T-cell (primary cell): ENCODE measurements around the gene CYP1B1. TPM values are rescaled to one million over a fixed set of nuclear protein-coding genes. Genes with fewer than 3 reads are reported as not detected.

ENCODE experiments used
- ATAC-seq, 4 experiments: fragments of 200-7000 bp in 3 of 4; fragments of 150-1000 bp in 1 of 4; cut with Tn5 transposase; replicated peaks in 1 of 4; 1 replicate in 3 of 4; 2 replicates in 1 of 4; pipeline ENCODE4 v1.10.0; 2021; ENCODE audit warnings: moderate library complexity in 3 of 4, mild to moderate bottlenecking in 2 of 4, moderate number of reproducible peaks in 1 of 4
- CTCF ChIA-PET, 2 donors: fragments of 300-600 bp; sonication (Branson Sonifier 250); formaldehyde crosslinking; loops; one replicate each; lab custom pipeline; 2022; ENCODE audit warnings: antibody characterized with exemption in 2 of 2; lab: Charles Lee
- POLR2A ChIA-PET, 2 donors: fragments of 300-600 bp; sonication (Branson Sonifier 250); formaldehyde crosslinking; loops; one replicate each; lab custom pipeline; 2022; ENCODE audit warnings: antibody characterized with exemption in 2 of 2; lab: Charles Lee
- DNase-seq, 35 experiments: peaks; one replicate each; pipeline versions ENCODE4 v3.0.0 to v3.0.0-alpha.2; 2013 to 2023
- H3K27ac ChIP-seq: one replicate; pipeline ENCODE4 v1.5.1; 2013; ENCODE audit warnings: low read length
- H3K27me3 ChIP-seq, 2 experiments: replicated peaks in 1 of 2; 1 replicate in 1 of 2; 2 replicates in 1 of 2; pipeline versions ENCODE4 v1.6.1 to v1.7.0; 2013; ENCODE audit warnings: low read length in 1 of 2, mixed read lengths in 1 of 2; ENCODE audit not compliant: control insufficient read depth in 2 of 2, insufficient read depth in 2 of 2; ENCODE audit errors: extremely low read depth in 1 of 2
- H3K36me3 ChIP-seq, 2 donors: 1 replicate in 1 of 2; 2 replicates in 1 of 2; pipeline versions ENCODE4 v1.6.1 to v1.7.0; 2013; ENCODE audit warnings: low read length in 1 of 2; ENCODE audit not compliant: control insufficient read depth in 2 of 2, insufficient read depth in 1 of 2; ENCODE audit errors: extremely low read depth in 1 of 2
- H3K4me1 ChIP-seq, 2 experiments: 1 replicate in 1 of 2; 2 replicates in 1 of 2; pipeline versions ENCODE4 v1.6.1 to v1.7.0; 2013; ENCODE audit warnings: low read length in 2 of 2, mixed read lengths in 1 of 2; ENCODE audit not compliant: insufficient read depth in 2 of 2, control insufficient read depth in 1 of 2; ENCODE audit errors: extremely low read depth in 1 of 2
- H3K4me3 ChIP-seq, 2 donors: 1 replicate in 1 of 2; 2 replicates in 1 of 2; pipeline versions ENCODE4 v1.5.1 to v1.7.0; 2013; ENCODE audit warnings: mild to moderate bottlenecking in 2 of 2, low read length in 1 of 2, moderate library complexity in 1 of 2; ENCODE audit not compliant: control insufficient read depth in 1 of 2; ENCODE audit errors: extremely low read depth in 1 of 2
- H3K9me3 ChIP-seq: 2 replicates; pipeline ENCODE4 v1.7.0; 2013
- H3K27ac Mint-ChIP-seq, 2 donors: one replicate each; pipeline ENCODE4 v1.8.0; 2020 to 2021; ENCODE audit warnings: mild to moderate bottlenecking in 2 of 2, mixed read lengths in 2 of 2
- H3K27me3 Mint-ChIP-seq, 2 donors: one replicate each; pipeline ENCODE4 v1.8.0; 2021 to 2022; ENCODE audit warnings: mixed read lengths in 2 of 2
- H3K36me3 Mint-ChIP-seq: one replicate; pipeline ENCODE4 v1.8.0; 2021; ENCODE audit warnings: mixed read lengths
- H3K4me1 Mint-ChIP-seq, 3 donors: one replicate each; pipeline ENCODE4 v1.8.0; 2020 to 2022; ENCODE audit warnings: mixed read lengths in 3 of 3, mild to moderate bottlenecking in 1 of 3
- H3K4me3 Mint-ChIP-seq, 3 donors: one replicate each; pipeline ENCODE4 v1.8.0; 2020 to 2022; ENCODE audit warnings: mild to moderate bottlenecking in 3 of 3, mixed read lengths in 3 of 3, moderate library complexity in 3 of 3
- H3K9me3 Mint-ChIP-seq, 3 donors: one replicate each; pipeline ENCODE4 v1.8.0; 2020 to 2022; ENCODE audit warnings: mixed read lengths in 3 of 3
- WGBS: methylation state at CpG from one replicate; pipeline ENCODE4 v1.1.5; 2013; ENCODE audit warnings: missing lambda C conversion rate; ENCODE audit not compliant: insufficient coverage; 5-methylcytosine and 5-hydroxymethylcytosine counted together
- total RNA-seq, 35 experiments: library from RNA in 6 of 35; stranded (reverse) in 6 of 35; fragments of 120-200 nt in 1 of 35; gene quantifications; one replicate each; pipeline versions ENCODE4 v1.2.1 to v1.2.4 and lab custom pipeline; 2013 to 2026

Gene CYP1B1
- total RNA-seq, 5 donors from 2014 or later (not counting 1 experiment from before 2014, with no cell fraction given) = 0.66 to 0.85 (median 0.76) TPM; not detected in 2

DNA sequence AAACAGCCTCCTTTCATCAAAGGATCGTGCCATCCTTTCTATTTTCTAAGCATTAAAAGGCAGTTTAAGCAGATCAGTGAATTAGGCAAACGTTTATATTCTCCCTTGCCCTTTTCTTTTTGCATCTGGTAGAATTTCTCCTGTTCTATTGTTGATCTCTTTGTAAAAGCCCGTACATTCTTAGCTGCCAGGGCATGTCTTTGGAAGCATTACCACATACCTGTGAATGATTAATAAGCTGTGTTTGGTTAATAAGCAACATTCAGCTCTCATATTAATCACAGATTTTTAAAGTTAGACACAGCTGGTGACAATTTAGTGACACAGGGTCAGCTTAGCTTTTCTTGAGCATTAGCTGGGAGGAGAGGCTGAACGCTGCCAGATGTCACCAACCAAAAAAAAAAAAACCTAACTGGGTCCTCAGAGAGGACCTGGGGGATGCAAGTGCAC is 33.8 kb upstream of the CYP1B1 start:
- H3K36me3 ChIP-seq = no peaks in the 10 kb centered on the region
- CTCF ChIA-PET = interaction anchor here in 1 of 2 donors (1.0 kb wide), 1 partner anchor 53 kb away, joined by 3 read pairs; no protein-coding TSS in a partner anchor

DNA sequence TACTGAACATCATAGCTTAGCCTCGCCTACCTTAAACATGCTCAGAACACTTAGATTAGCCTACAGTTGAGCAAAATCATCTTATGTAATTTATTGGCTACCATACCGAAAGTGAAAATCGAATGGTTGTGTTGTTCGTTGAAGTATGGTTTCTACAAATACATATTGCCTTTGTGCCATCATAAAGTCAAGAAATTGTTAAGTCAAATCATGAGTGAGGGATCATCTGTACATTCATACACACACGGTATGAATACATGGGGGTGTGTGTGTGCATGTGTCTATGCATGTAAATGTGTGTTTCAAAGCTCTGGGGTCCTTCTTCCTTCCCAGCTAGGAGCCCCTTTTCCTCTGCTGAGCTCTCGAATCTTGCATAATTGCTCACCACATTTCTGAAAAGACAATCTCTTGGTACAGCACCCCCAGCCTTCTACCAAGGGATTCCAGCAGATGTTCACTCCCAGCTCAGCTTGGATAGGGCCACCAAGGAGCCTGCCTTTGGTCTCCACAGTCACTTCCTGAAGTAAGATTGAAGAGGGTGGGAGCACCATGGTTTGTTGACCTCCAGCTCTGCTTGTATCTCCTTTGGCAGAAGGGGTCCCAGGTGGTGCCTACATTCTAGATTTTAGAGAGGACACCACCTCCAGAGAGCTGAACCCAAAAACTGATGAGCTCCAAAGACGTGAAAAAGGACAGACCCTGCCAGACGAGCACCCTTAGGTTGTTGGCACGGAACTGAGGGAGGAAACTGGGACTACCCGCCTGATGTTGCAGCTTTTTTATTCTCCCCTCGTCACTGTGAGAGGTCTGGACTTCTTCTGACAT is 33.2 kb upstream of the CYP1B1 start:
- Mint-ChIP-seq H3K27me3 (peaks cover 22 to 45% of the 10 kb centered on the region in 2 donors), H3K4me1 (no peaks in the 10 kb centered on the region), H3K4me3 (no peak overlapping the region), H3K9me3 (peaks cover 0 to 3% (median 0%) of the 10 kb centered on the region in 3 donors), H3K36me3 (no peaks in the 10 kb centered on the region), H3K27ac (no peak overlapping the region)
- Histone ChIP-seq H3K4me3 (no peak overlapping the region), H3K4me1 (no peaks in the 10 kb centered on the region), H3K27me3 (peaks cover 2 to 7% of the 10 kb centered on the region in 2 experiments), H3K27ac (no peak overlapping the region), H3K36me3 (no peaks in the 10 kb centered on the region), H3K9me3 (no peaks in the 10 kb centered on the region)
- ATAC-seq = no peak
- POLR2A ChIA-PET = no interaction called here
- DNase-seq = no peak
- WGBS = 40% methylated on average over 3 of the region's 11 CpGs
- CTCF ChIA-PET = interaction anchor here in 1 of 2 donors (0.6 to 1.0 kb wide), 2 partner anchors 54 to 116 kb away, joined by 3 read pairs; no protein-coding TSS in a partner anchor

More for the DNA sequence above, 33.8 kb upstream of the CYP1B1 start:
- POLR2A ChIA-PET = no interaction called here
- no peak for DNase-seq
- peaks cover 2 to 7% of the 10 kb centered on the region in 2 experiments for H3K27me3 ChIP-seq
- WGBS = no CpG with 5 or more reads among the region's 4 CpGs
- H3K9me3 ChIP-seq = no peaks in the 10 kb centered on the region
- H3K4me1 ChIP-seq = no peaks in the 10 kb centered on the region
- peaks cover 0 to 3% (median 0%) of the 10 kb centered on the region in 3 donors for H3K9me3 Mint-ChIP-seq
- no peaks in the 10 kb centered on the region for H3K36me3 Mint-ChIP-seq
- no peak overlapping the region for H3K27ac ChIP-seq
- peaks cover 22 to 49% of the 10 kb centered on the region in 2 donors for H3K27me3 Mint-ChIP-seq
- no peak overlapping the region for H3K4me3 Mint-ChIP-seq
- H3K4me1 Mint-ChIP-seq = no peaks in the 10 kb centered on the region
- H3K27ac Mint-ChIP-seq = no peak overlapping the region
- ATAC-seq = no peak
- H3K4me3 ChIP-seq = no peak overlapping the region

GRCh38 chr2:38107738-38108410 is 31.9 kb upstream of the CYP1B1 start:
- H3K4me3 Mint-ChIP-seq = no peak overlapping the region
- no peaks in the 10 kb centered on the region for H3K4me1 Mint-ChIP-seq
- no peaks in the 10 kb centered on the region for H3K36me3 Mint-ChIP-seq
- ATAC-seq (no peak), DNase-seq (no peak)
- WGBS = 95% methylated on average over 4 of the region's 17 CpGs
- H3K27me3 Mint-ChIP-seq = peaks cover 27 to 39% of the 10 kb centered on the region in 2 donors
- H3K9me3 ChIP-seq = no peaks in the 10 kb centered on the region
- no peak overlapping the region for H3K27ac Mint-ChIP-seq
- ChIA-PET CTCF (no interaction called here), POLR2A (no interaction called here)
- peaks cover 0 to 10% (median 0%) of the 10 kb centered on the region in 3 donors for H3K9me3 Mint-ChIP-seq
- H3K27ac ChIP-seq = no peak overlapping the region
- no peaks in the 10 kb centered on the region for H3K4me1 ChIP-seq
- no peaks in the 10 kb centered on the region for H3K36me3 ChIP-seq
- H3K27me3 ChIP-seq = peaks cover 4 to 12% of the 10 kb centered on the region in 2 experiments
- no peak overlapping the region for H3K4me3 ChIP-seq

DNA sequence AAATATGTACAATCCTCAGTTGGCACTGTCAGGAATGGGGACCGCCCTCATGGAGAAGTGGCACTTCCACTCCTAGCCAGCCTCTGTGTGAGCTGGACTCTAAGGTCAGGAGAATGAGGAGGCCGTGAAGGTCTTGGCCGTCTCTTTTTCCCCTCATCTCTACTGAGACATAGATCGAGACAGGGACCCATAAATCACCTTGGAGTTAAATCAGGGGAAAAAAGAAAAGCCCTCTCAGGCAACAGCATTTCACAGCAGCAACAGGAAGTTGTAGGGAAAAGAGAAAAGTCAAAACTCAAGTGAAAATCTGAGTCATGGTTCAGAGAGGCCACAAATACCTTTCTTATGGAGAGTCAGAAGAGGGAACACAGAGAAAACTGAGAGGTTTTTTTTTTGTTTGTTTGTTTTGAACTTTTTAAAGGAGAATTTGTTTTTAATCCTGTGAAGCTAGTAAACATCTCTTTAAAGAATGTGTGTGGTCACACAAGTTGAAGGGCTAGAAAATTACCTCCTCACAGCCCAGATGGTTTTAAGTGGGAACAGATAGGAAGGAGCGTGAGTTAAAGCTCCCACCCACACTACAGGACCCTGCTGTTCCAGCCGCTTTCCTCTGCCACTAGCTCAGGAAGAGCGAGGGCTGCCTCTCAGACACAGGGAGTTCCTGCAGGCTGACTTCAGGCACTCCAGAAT is 30.6 kb upstream of the CYP1B1 start:
- CTCF ChIA-PET = no interaction called here
- no peaks in the 10 kb centered on the region for H3K36me3 ChIP-seq
- H3K4me3 ChIP-seq = no peak overlapping the region
- DNase-seq = no peak
- no peaks in the 10 kb centered on the region for H3K4me1 Mint-ChIP-seq
- no CpG with 5 or more reads among the region's 7 CpGs for WGBS
- no peak for ATAC-seq
- H3K36me3 Mint-ChIP-seq = no peaks in the 10 kb centered on the region
- no peaks in the 10 kb centered on the region for H3K9me3 ChIP-seq
- H3K27me3 ChIP-seq = peaks cover 4 to 12% of the 10 kb centered on the region in 2 experiments
- H3K4me3 Mint-ChIP-seq = no peak overlapping the region
- POLR2A ChIA-PET = no interaction called here
- no peaks in the 10 kb centered on the region for H3K4me1 ChIP-seq
- no peak overlapping the region for H3K27ac Mint-ChIP-seq
- H3K27me3 Mint-ChIP-seq = peaks cover 31% of the 10 kb centered on the region in 2 donors
- peaks cover 0 to 10% (median 0%) of the 10 kb centered on the region in 3 donors for H3K9me3 Mint-ChIP-seq
- H3K27ac ChIP-seq = no peak overlapping the region

DNA sequence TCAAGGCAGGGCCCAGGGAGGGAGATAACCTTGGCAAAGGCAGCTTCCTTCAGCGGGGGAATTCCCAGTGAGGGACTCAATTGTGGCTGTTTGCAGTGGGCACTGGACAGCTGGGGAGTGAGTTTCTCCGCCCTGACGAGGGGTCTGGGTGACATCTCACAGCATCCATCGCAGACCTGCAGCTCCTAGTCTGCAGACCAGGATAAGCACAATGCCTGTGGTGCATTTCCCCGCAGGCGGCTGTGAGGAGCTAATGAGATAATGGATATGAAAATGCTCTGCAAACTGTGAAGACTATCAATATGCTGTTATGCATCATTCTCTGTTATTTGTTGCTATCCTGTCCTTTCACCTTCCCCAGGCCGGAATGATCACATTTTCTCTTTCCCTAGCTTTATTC is 30.0 kb upstream of the CYP1B1 start:
- no peak overlapping the region for H3K27ac ChIP-seq
- 78% methylated on average over 4 of the region's 7 CpGs for WGBS

GRCh38 chr2:38104598-38104997 is 28.6 kb upstream of the CYP1B1 start:
- no peak overlapping the region for H3K27ac Mint-ChIP-seq
- no peaks in the 10 kb centered on the region for H3K36me3 ChIP-seq
- H3K4me1 ChIP-seq = no peaks in the 10 kb centered on the region
- ATAC-seq = no peak
- no peaks in the 10 kb centered on the region for H3K36me3 Mint-ChIP-seq
- H3K4me3 ChIP-seq = no peak overlapping the region
- H3K27me3 ChIP-seq = peaks cover 4 to 14% of the 10 kb centered on the region in 2 experiments
- ChIA-PET POLR2A (no interaction called here), CTCF (no interaction called here)
- peaks cover 33 to 37% of the 10 kb centered on the region in 2 donors for H3K27me3 Mint-ChIP-seq
- H3K9me3 Mint-ChIP-seq = peaks cover 0 to 7% (median 0%) of the 10 kb centered on the region in 3 donors
- H3K27ac ChIP-seq = no peak overlapping the region
- DNase-seq = no peak
- H3K9me3 ChIP-seq = no peaks in the 10 kb centered on the region
- H3K4me1 Mint-ChIP-seq = no peaks in the 10 kb centered on the region
- no peak overlapping the region for H3K4me3 Mint-ChIP-seq
- WGBS = no CpG with 5 or more reads among the region's 3 CpGs

More for the DNA sequence above, 30.0 kb upstream of the CYP1B1 start:
- Mint-ChIP-seq H3K27me3 (peaks cover 26% of the 10 kb centered on the region in 2 donors), H3K27ac (no peak overlapping the region), H3K4me3 (no peak overlapping the region), H3K9me3 (peaks cover 0 to 7% (median 0%) of the 10 kb centered on the region in 3 donors), H3K4me1 (no peaks in the 10 kb centered on the region), H3K36me3 (no peaks in the 10 kb centered on the region)
- ATAC-seq (no peak), DNase-seq (no peak)
- Histone ChIP-seq H3K4me3 (no peak overlapping the region), H3K9me3 (no peaks in the 10 kb centered on the region), H3K27me3 (peaks cover 4 to 12% of the 10 kb centered on the region in 2 experiments), H3K4me1 (no peaks in the 10 kb centered on the region), H3K36me3 (no peaks in the 10 kb centered on the region)
- CTCF ChIA-PET = no interaction called here
- POLR2A ChIA-PET = no interaction called here
